Suprapubic skin (tissue), 3 donors: ENCODE measurements around the gene ZNF692.

Experiments used
- EP300 ChIP-seq: sonication (generic); formaldehyde crosslinking; IDR thresholded peaks from one replicate; pipeline ENCODE4 v1.6.1; 2017; ENCODE audit warnings: antibody characterized with exemption
- POLR2A ChIP-seq, 2 donors: fragments of 450-650 bp; IDR thresholded peaks; one replicate each; pipeline ENCODE4 v1.6.1; 2017; ENCODE audit warnings: antibody characterized with exemption in 2 of 2, mild to moderate bottlenecking in 2 of 2, moderate library complexity in 2 of 2
- TF ChIP-seq, protein P1 (sequence below), 2 donors: fragments of 200-600 bp in 1 of 2; fragments of 450-650 bp in 1 of 2; sonication (generic) in 1 of 2; IDR thresholded peaks; one replicate each; pipeline ENCODE4 v1.5.1; 2016 to 2019; ENCODE audit warnings: antibody characterized with exemption in 2 of 2, mild to moderate bottlenecking in 1 of 2, moderate library complexity in 1 of 2

DNA sequence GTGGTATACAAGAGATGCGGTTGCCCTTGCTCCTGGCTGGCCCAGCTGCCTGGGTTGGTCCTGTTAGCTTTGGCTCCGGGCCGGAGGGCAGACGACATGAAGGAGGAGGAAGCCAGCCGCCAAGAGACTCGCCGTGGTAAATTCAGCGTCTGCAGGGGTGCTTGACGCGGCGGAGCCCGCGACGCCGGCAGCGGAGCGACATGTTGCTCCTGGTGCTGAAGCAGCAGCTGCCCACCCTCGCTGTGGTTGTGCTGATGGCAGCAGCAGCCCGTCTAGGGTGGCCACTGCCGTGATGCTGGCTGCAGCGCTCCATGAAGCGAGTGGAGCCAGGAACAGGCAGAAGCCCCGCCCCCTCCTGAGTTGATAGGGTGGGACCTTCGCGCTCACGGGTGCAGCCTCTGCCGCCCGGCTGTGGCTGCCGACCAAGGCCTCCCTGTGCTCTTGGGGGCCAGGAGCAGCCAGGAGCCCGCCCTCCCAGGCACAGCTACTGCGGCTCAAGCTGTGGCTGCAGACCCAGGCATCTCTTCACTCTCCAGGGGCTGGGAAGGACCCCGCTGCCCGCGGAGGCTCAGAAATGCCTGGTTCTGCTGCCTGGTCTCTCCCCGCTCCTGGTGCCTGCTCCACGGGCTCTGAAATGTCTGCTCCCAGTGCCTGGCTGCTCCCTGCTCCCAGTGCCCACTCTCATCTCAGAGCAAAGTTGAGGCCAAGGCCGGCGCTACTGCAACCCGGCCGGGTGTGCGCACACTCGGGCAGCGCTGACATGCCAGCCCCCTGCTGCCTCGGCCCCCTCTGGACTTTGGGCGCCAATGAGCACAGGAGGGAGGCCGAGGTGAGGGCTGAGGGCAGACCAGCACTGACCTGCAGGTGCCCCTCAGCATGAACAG is 4.4 kb upstream of the ZNF692 start:
- TF ChIP-seq POLR2A (IDR thresholded peaks at IDR 0.05) (no peak), EP300 (no peak)
- TF ChIP-seq, protein P1, sequence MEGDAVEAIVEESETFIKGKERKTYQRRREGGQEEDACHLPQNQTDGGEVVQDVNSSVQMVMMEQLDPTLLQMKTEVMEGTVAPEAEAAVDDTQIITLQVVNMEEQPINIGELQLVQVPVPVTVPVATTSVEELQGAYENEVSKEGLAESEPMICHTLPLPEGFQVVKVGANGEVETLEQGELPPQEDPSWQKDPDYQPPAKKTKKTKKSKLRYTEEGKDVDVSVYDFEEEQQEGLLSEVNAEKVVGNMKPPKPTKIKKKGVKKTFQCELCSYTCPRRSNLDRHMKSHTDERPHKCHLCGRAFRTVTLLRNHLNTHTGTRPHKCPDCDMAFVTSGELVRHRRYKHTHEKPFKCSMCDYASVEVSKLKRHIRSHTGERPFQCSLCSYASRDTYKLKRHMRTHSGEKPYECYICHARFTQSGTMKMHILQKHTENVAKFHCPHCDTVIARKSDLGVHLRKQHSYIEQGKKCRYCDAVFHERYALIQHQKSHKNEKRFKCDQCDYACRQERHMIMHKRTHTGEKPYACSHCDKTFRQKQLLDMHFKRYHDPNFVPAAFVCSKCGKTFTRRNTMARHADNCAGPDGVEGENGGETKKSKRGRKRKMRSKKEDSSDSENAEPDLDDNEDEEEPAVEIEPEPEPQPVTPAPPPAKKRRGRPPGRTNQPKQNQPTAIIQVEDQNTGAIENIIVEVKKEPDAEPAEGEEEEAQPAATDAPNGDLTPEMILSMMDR (IDR thresholded peaks at IDR 0.05), result no peak
